Urothelium cell line (cell line): ENCODE results near the gene OSBPL9.
"Not testable (repeated sequence)": the region's sequence is repeated elsewhere in the genome, so short reads cannot be mapped to it uniquely, and the experiment has no call there.

Experiments
- DNase-seq: peaks from one replicate; pipeline ENCODE4 v3.0.0; 2011; ENCODE audit warnings: low spot score, mixed read lengths
- FAIRE-seq: peaks from 2 replicates; lab custom pipeline; 2011; peaks lifted over from hg19 to GRCh38; lab: Jason Lieb, UNC

OSBPL9 gene

DNA sequence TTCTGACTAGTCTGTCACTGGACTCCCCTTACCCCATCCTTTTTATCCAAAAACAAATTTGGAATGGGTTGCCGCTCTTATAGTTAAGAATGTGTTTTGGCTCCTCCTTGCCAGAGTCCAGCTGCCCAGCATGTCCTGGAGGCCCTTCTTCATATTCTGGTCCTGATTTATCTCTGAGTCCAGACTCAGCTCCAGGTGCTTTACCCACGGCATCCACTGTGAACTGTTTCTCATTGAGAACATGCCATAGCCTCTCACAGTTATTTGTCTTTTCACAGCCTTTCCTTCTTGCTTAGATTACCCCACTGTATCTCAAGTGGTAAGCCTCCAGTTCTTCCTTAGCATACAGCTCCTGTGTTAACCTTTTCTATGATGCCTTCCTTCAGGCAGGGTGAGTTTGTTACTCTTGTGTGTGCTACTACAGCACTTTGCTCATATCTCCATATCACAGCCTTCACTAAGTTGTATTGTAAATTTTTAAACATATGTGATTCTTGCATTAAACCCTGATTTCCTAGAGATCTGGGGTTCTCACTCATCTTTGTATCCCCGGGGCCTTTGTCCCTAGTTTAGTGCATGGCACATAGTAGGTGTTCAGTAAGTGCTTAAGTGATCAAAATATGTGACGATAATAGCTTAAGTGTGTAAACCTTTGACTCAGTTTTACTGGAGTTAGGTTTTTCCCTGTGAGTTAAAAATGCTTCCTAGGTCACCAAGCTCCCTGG is 116.0 kb downstream of the OSBPL9 start:
- FAIRE-seq (no peak), DNase-seq (no peak)

GRCh38 chr1:51733426-51733774 is 116.5 kb downstream of the OSBPL9 start:
- FAIRE-seq, DNase-seq: not testable (repeated sequence)

DNA sequence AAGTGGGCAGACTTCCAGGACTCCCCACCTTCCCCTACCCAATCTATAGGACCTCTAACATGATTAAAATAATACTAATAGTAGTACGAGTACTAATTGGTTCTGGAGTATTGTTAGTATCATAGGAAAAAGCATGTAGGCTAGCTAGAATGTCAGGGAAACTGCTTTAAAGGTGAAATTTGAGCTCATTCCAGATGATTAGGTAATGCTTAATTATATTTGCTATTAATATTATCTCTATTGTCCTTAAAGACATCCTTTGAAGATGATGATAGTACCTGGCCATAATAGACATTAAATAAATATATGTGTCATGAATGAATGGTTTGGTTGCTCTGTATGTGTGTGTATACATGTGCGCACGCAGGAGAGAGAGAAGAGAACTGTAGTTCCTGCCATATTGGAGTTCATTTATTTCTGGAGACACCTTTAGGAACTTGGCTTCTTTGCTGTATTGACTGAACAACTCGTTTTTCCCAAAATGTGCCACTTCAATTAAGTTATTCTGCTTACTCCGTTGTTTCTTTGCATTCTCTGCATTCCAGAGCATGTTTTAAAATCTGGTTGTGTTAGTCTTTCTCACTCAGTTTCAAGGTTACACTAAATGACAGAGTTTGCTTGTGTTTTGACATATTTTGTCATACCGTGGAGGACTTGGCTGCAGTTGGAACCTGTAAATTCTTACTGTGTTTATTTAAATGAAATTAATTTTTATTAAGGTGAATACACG is 117.1 kb downstream of the OSBPL9 start:
- no peak for DNase-seq
- FAIRE-seq: no peak

DNA sequence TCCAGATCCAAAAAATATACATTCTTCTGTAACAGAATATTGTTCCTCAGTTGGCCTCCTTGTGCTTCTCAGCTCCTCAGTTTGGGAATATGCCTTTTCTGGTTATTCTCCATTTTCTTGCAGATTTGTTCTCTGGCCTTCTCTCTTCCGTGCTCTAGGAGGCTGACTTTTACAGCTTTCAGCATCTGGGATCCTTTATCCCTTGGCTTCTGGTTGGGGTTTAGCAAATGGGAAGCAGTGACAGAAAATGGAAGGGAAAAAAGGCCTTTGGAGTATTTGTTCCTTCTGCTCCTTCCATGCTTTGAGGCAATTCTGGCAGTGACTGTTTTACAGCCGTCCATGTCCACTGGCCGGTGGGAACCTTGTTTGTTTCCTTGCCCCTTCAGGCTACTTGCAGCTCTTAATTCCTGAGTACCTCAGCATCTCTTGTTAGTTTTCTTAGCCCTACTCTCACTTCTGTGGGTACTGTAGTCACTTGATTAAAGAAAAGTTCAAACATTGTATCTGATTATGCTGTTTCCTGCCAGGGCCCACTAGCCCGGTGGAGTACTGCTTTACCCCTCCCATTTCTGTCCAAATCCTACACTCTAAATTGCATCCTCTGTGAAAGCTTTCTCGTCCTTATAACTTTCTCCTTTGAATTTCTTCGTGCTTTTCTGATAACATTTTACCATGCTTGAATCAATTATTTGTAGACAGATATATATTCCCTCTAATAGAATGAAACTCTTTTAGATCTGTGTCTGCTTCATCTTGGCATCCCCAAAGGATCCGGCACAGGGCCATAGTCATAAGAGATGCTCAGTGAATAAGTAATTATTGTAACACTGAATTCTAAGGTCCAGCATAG is 118.2 kb downstream of the OSBPL9 start:
- FAIRE-seq (no peak), DNase-seq (no peak)

GRCh38 chr1:51735746-51736254 is 118.9 kb downstream of the OSBPL9 start:
- FAIRE-seq (no peak), DNase-seq (no peak)

- peak; percentile 26 for DNase-seq
- FAIRE-seq: no peak
These were observed 119.8 kb downstream of the OSBPL9 start for GRCh38 chr1:51736702-51737101.

- FAIRE-seq (no peak), DNase-seq (no peak)
These were observed 121.8 kb downstream of the OSBPL9 start for GRCh38 chr1:51738681-51739080.

- DNase-seq (no peak), FAIRE-seq (no peak)
These were observed 123.8 kb downstream of the OSBPL9 start for GRCh38 chr1:51740652-51741051.

- no peak for FAIRE-seq
- no peak for DNase-seq
These were observed 124.3 kb downstream of the OSBPL9 start for GRCh38 chr1:51741121-51741681.

DNA sequence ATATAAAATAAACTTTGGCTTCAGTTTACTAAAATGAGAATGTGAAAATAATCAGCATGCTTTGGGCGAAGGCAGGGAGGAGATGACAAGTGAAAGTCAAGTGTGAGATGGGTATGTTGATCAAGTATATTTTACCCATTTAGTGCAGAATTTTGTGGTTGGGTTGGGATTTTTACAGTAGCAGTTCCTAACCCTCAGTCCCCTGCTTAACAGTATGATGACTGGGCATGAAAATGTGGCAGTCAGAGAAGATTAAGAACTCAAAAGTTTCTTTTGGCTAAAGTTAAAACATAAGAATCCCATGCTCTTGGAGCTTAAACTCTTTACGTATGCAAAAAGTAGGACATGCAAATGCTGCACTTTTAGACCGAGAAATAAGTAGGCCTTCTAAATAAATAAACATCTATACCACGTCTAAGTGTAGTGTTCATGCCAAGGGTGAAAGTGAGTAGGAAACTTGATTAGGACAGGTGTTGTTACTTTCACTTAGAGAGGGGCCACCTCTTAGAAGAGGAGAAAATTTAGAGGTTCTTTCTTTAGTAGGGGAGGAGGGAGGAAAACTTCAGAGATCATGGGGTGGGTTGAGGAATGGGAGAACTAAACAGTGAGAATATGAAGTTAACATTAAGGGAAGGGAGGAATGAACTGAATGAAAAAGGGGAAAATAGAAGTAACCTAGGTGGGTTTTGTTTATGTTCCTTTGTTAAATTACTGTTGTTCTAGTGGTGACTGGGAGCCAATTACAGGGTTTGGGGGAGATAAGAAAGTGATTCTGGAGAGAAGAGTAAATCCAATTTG is 127.8 kb downstream of the OSBPL9 start:
- no peak for FAIRE-seq
- DNase-seq: no peak

DNA sequence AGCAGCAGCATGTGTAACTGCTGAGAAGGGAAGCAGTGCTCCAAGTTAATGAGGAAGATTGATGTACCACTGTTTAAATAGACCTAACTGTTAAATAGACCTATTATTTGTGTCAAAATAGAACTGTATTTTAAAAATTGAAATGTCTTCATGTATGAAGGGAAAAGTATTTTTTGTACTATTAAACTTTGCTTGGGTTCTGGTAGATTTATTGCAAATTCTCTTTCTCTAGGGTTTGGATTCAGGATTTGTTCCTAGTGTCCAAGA is 128.3 kb downstream of the OSBPL9 start:
- FAIRE-seq: no peak

GRCh38 chr1:51749151-51749550 is 132.3 kb downstream of the OSBPL9 start:
- FAIRE-seq (no peak), DNase-seq (no peak)

More for the DNA sequence above, 128.3 kb downstream of the OSBPL9 start:
- no peak for DNase-seq

- FAIRE-seq: no peak
These were observed 133.3 kb downstream of the OSBPL9 start for GRCh38 chr1:51750218-51750617.

GRCh38 chr1:51750729-51751128 is 133.8 kb downstream of the OSBPL9 start:
- no peak for FAIRE-seq
- no peak for DNase-seq

More at GRCh38 chr1:51750218-51750617, 133.3 kb downstream of the OSBPL9 start:
- no peak for DNase-seq

- no peak for DNase-seq
- no peak for FAIRE-seq
These were observed 135.4 kb downstream of the OSBPL9 start for GRCh38 chr1:51752073-51752948.

- FAIRE-seq: no peak
These were observed 137.1 kb downstream of the OSBPL9 start for GRCh38 chr1:51753969-51754368.

GRCh38 chr1:51754666-51755065 is 137.8 kb downstream of the OSBPL9 start:
- FAIRE-seq: no peak
- DNase-seq: no peak

More at GRCh38 chr1:51753969-51754368, 137.1 kb downstream of the OSBPL9 start:
- no peak for DNase-seq

DNA sequence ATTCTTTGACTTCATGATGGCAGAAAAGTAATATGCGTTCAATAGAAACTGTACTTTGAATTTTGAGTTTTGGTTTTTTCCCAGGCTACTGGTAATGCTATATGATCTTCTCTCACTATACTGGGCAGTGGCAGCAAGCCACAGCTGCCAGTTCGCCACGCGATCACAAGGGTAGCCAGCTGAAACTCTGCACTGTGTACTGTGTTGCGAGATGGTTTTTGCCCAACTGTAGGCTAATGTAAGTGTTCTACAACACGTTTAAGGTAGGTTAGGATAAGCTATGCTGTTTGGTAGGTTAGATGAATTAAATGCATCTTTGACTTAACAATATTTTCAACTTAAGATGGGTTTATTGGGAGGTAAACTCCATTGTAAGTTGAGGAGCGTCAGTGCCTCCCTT is 138.5 kb downstream of the OSBPL9 start:
- DNase-seq (no peak), FAIRE-seq (no peak)

DNA sequence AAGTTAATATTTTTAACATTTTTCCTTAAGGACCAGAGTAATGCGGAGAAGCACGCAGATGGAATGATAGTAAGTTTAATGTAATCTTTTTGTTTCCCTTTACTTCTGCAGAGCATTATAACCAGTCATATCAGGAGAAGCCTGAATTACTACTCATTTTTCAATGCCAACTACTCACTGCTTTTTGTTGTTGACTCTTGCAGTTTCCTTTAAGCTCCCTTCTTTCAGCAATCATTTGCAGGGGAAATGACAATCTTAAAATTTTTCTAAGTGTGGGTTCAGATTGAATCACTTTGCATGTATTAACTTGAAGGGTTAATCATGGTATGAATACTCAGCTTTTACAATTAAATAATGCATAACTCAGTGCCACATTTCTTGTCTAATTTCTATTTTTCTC is 139.4 kb downstream of the OSBPL9 start:
- FAIRE-seq: no peak
- DNase-seq: no peak
